ENCODE results near the gene ANKLE1. TPM values are rescaled to one million over a fixed set of nuclear protein-coding genes. Genes with fewer than 3 reads are reported as not detected.

The ANKLE1 gene
- total and polyA plus RNA-seq, 2 donors (not counting 3 experiments of a cell fraction or from before 2014, with no cell fraction given) = 1.9 to 3.1 TPM

GRCh38 chr19:17309198-17309964 lies 27.7 kb downstream of the ANKLE1 start, which contains the start of gene DDA1:
DDA1 (plus strand) TSS chr19:17309563; CDS start chr19:17309655, 92 bp downstream.
- H3K4me1 ChIP-seq (ENCODE audit: control insufficient read depth, extremely low read depth, insufficient read depth, low read length) = peaks cover 15% of the 10 kb centered on the region
- TF ChIP-seq MAX (IDR thresholded peaks at IDR 0.05; ENCODE audit: insufficient read depth, insufficient read length) (no peak), POLR2AphosphoS5 (IDR thresholded peaks at IDR 0.05; ENCODE audit: insufficient read depth, low read depth, low read length) (peak; percentile 77), GATA2 (IDR thresholded peaks at IDR 0.05; ENCODE audit: insufficient read depth, insufficient read length, low read depth, low read length) (no peak), POLR2A (IDR thresholded peaks at IDR 0.05; ENCODE audit: low read depth, low read length) (peak; percentile 84), CTCF (IDR thresholded peaks at IDR 0.05; ENCODE audit: extremely low read depth in 1 of 2, insufficient read depth in 1 of 2, low read depth in 1 of 2, low read length in 2 of 2) (no peak)
- H3K27ac ChIP-seq (ENCODE audit: insufficient read depth, low read depth, low read length) = peak within 1 kb of the TSS; percentile 69
- H3K27me3 ChIP-seq (ENCODE audit: control insufficient read depth in 2 of 2, insufficient read depth in 2 of 2, low read length in 2 of 2) = no peaks in the 10 kb centered on the region
- H3K79me2 ChIP-seq (ENCODE audit: control insufficient read depth, insufficient read depth, low read length) = peaks cover 34% of the 10 kb centered on the region
- H3K4me2 ChIP-seq (ENCODE audit: insufficient read depth, low read length) = peak within 1 kb of the TSS; percentile 92
- H3K9ac ChIP-seq (replicated peaks; ENCODE audit: extremely low read depth, insufficient read depth, low read length) = peak within 1 kb of the TSS; percentile 90
- H3K36me3 ChIP-seq (ENCODE audit: control insufficient read depth in 2 of 2, extremely low read depth in 1 of 2, insufficient read depth in 2 of 2, low read length in 2 of 2) = peaks cover 4 to 12% of the 10 kb centered on the region in 2 experiments
- intact Hi-C loops (cut with micrococcal nuclease) (no loop called here), dilution Hi-C loops (cut with MboI; ENCODE audit: extremely low pct_ligation_motif_present, low sequenced_read_pairs) (no loop called here)
- TSS peak; percentile 50 for BruUV-seq (replicated peaks)
- ChIA-PET POLR2A (interaction anchor here (0.6 to 1.1 kb wide), 4 partner anchors 17 to 389 kb away, joined by 3 to 13 read pairs (median 8); no protein-coding TSS in a partner anchor), CTCF (interaction anchor here (0.6 to 2.1 kb wide), 7 partner anchors 15 to 110 kb away, joined by 3 to 11 read pairs (median 4); partner anchors contain the start of genes ANKLE1 and MVB12A)
- no peaks in the 10 kb centered on the region for H4K20me1 ChIP-seq (replicated peaks; ENCODE audit: control insufficient read depth, extremely low read depth, insufficient read depth, low read length)
- no peaks in the 10 kb centered on the region for H3K9me3 ChIP-seq (replicated peaks; ENCODE audit: control insufficient read depth, insufficient read depth, low read length)
- H3K4me3 ChIP-seq (replicated peaks in 1 of 3; ENCODE audit: insufficient read depth in 1 of 3, low read depth in 1 of 3, low read length in 3 of 3) = peak within 1 kb of the TSS; percentile 79 to 97 (median 90)
- peak; percentile 100 for FAIRE-seq
- peak; percentile 100 for DNase-seq (ENCODE audit: low read depth, low spot score)
- no peaks in the 10 kb centered on the region for H3K9me1 ChIP-seq (replicated peaks; ENCODE audit: control insufficient read depth, extremely low read depth, insufficient read depth, low read length)
- peak within 1 kb of the TSS; percentile 75 for H2AFZ ChIP-seq (ENCODE audit: low read depth, low read length)
